Activated CD8-positive, alpha-beta memory T cell treated with anti-CD3 and anti-CD28 coated beads for 48 hours (primary cell): ENCODE data around the gene MRM3.
"Not testable (repeated sequence)": the region's sequence is repeated elsewhere in the genome, so short reads cannot be mapped to it uniquely, and the experiment has no call there.

Experiments used
- DNase-seq, 3 experiments: peaks; one replicate each; pipeline ENCODE4 v3.0.0-alpha.2; 2020; ENCODE audit warnings: low read depth in 2 of 3, low spot score in 2 of 3

Gene MRM3

DNA sequence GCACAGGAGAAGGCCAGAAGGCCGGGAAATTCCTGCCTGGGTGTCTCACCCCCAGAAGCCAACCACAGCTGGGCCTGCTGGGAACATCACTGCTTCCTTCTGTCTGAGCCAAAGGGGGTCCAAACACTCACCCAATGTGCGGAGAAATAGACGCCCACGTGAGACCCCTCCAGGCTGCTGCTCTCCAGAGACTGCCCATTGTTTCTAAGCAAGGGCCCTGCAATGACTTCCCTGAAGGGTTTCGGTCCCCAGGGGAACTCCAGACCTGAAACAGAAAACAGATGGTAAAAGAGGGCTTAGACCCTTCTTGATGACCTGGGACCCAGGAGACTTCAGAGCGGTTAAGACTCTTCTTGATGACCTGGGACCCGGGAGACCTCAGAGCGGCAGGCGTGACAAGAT lies 41.3 kb downstream of the MRM3 start:
- no peak for DNase-seq

DNA sequence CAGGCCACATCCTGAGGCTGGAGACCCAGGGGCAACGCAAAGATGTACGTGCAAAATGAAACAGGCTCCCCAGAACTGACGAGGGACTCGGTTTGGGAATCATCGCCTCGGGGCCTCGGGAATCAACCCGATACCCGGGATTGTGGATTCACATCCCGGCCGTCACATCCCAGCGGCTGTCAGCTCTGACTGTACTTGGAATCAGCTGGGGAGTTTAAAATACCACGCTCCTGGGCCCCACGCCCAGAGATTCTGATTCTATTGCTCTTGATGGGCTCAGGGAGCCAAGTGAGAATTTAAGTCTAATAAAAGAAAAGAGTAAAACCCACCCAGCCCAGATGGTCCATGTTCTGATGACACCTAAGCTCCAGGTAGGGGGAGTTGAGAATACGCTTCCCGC lies 42.2 kb downstream of the MRM3 start:
- DNase-seq, result no peak

DNA sequence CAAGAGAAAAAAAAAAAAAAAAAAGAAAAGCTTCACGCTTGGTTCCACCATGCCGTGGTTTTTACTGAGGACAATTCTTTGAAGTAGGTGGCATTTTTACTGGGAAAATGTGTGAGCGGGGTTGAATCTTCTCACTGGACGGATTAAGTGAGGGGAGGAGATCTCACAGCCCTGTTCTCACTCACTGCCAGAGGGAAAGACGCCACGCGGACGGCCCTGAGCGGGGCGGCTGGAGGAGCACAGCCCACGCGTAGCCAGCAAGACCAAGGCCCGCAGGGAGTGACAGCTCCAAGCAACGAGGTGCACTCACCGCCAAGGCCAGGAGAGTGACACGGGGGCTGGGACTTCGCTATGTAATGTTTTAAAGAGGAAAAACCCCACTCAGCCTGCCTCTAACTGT lies 43.1 kb downstream of the MRM3 start:
- DNase-seq, result no peak

DNA sequence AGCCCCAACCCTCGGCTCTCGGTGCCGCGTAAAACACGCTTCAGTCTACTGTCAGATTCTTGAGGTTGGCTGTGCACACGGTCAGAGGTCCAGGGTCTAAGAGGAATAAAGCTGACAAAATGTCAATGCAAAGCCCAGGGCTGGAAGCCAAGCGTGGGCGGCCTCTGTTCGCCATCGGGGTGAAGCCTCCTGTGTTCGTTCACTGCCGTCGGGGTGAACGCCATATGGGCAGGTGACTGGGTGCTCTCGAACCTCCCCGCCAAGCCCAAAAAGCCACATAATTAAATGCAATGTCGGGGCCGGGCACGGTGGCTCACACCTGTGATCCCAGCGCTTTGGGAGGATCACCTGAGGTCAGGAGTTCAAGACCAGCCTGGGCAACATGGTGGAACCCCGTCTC lies 44.6 kb downstream of the MRM3 start:
- DNase-seq, result no peak

DNA sequence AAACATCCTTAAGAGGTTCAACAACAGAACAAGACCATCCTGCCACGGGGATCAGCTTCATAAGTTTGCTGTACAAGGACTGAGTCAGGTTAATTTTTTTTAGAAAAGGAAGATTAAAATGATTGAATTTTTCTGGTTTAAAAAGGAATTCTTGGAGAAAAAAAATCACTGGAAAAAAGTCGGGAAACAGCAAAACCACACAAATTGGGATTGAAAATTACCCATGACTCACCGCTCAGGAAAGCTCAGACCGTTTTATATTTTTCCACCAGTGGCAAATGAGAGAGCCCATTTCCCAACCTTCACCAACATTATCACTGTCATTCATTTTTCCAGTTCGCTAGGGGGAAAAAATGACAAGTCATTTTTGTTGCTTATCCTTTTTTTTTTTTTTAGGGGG lies 46.6 kb downstream of the MRM3 start:
- DNase-seq, result no peak

DNA sequence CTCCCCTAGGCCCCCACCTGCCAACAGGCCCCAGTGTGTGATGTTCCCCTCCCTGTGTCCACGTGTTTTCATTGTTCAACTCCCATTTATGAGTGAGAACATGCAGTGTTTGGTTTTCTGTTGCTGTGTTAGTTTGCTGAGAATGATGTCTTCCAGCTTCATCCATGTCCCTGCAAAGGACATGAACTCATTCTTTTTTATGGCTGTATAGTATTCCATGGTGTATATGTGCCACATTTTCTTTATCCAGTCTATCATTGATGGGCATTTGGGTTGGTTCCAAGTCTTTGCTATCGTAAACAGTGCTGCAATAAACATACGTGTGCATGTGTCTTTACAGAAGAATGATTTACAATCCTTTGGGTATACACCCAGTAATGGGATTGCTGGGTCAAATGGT lies 47.5 kb downstream of the MRM3 start:
- DNase-seq, result not testable (repeated sequence)

DNA sequence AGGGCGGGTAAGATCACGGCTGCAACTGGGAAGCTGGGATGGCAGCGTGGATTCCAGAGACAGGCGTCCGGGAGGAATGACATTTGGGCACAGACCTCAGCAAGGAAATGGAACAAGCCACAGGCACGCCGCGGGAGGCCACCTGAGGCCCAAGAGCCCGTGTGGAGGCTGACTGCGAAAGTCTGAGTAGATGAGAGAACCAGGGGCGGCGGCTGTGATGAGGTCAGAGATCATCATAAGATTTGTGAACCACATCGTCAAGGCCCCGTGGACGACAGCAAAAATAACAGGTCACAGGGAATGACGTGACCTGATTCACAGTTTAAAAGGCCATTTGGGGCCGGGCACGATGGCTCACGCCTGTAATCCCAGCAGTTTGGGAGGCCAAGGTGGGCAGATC lies 48.2 kb downstream of the MRM3 start:
- DNase-seq, result no peak

DNA sequence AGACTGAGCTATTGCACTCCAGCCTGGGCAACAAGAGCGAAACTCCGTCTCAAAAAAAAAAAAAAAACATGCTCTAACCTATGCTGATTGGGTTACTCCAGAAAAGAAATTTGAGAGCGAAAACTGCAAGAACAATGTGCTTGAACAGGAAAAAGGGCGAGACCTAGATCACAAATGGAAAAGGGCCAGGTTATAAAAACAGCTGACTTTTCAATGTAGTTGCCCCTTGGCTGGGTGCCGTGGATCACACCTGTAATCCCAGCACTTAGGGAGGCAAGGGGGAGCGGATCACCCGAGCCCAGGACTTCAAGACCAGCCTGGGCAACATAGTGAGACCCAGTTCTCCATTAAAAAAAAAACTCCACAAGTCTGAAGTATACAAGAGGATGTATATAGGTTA lies 48.8 kb downstream of the MRM3 start:
- no peak for DNase-seq

DNA sequence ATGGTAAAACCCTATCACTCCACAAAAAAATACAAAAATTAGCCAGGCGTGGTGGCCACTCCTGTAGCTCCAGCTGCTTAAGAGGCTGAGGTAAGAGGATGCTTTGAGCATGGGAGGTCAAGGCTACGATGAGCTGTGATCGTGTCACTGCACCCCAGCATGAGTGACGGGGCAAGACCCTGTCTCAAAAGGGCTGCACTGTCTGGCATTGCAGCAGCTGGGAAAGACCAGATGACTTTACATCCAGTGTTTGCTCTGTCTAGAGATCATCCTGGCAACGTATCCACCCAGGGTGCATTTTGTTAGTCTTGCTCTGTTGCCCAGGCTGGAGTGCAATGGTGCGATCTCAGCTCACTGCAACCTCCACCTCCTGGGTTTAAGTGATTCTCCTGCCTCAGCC lies 52.0 kb downstream of the MRM3 start:
- DNase-seq, result no peak

DNA sequence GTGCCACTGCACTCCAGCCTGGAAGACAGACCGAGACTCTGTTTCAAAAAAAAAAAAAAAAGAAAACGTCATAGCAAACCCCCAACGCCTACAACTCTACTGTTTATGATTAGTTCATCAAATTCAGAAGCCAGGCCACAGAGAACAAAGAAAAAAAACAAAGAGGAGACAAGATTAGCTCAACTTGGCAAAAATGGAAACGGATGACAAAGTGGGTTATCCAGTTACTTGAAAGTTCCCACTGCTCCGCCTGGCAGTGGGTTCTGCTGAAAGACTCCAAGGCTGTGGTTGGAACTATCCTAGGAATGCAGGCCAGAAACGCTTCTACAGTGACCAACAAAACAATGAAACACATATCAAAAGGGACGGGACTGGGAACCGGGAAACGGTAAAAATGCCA lies 53.1 kb downstream of the MRM3 start:
- no peak for DNase-seq

DNA sequence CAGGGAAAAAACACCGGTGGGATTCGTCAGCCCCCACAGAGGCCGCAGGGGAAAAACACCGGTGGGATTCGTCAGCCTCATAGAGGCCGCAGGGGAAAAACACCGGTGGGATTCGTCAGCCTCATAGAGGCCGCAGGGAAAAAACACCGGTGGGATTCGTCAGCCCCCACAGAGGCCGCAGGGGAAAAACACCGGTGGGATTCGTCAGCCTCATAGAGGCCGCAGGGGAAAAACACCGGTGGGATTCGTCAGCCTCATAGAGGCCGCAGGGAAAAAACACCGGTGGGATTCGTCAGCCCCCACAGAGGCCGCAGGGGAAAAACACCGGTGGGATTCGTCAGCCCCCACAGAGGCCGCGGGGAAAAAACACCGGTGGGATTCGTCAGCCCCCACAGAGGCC lies 53.6 kb downstream of the MRM3 start:
- DNase-seq, result not testable (repeated sequence)

DNA sequence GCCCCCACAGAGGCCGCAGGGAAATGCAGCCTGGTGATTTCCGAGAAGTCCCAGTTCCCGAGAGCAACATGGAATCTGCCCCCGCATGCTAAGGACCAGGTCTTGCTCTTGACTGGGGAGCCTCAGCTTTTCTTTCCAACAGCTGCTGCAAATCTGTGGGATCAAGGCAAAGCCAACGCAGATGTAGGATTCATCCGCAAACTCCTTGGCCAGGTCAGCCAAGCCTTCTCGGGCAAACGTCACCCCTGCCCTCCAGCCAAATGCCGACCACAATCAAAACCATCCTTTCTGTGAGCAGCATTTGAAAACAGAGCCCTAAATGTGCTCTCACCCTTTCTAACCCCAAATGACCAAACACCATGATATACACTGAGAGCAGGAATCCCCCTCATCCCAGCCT lies 54.0 kb downstream of the MRM3 start:
- DNase-seq, result no peak

DNA sequence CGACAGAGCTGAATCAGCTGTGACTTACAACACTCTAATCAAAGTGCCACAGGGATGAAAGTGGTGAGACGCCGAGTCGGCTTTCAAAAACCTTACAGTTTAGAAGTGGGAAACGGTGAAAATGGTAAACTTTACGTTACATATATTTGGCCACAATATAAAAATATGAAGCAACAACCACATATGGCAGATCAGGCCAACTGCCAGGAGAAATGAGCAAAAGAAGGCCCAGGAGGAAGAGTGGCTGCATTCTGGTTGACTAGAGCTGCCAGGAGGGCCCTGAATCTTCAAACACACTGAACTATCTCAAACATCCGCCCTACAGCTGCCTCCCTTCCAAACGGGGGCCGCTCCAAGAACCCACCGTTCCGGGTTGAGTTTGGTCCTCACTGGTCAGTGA lies 56.3 kb downstream of the MRM3 start:
- no peak for DNase-seq

DNA sequence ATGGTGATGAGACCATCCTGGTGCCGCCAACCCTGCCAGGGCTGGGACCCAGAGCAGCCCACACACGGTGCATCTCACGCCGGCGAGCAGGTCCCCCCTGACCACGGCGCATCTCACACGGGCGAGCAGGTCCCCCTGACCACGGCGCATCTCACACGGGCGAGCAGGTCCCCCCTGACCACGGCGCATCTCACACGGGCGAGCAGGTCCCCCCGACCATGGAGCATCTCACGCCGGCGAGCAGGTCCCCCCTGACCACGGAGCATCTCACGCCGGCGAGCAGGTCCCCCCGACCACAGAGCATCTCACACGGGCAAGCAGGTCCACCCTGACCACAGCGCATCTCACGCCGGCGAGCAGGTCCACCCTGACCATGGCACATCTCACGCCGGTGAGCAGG lies 59.2 kb downstream of the MRM3 start:
- no peak for DNase-seq
